IMR-90 (cell line): ENCODE data around the gene SYNM. TPM values are rescaled to one million over a fixed set of nuclear protein-coding genes. Genes with fewer than 3 reads are reported as not detected.
A peak's percentile ranks its signal among the peaks of the same experiment; 100 is the strongest.

Source experiments
- ATAC-seq: fragments of 200-7000 bp; cut with Tn5 transposase; 2 replicates; pipeline ENCODE4 v1.9.1; 2020; ENCODE audit warnings: low read depth, mild to moderate bottlenecking, moderate library complexity
- BruUV-seq: library from RNA; stranded (reverse); fragments of 400-500 nt; replicated peaks from 2 replicates; lab custom pipeline; 2021; lab: Mats Ljungman, UMichigan
- CTCF ChIA-PET: fragments of 300-600 bp; formaldehyde crosslinking; extraction: SDS; loops from one replicate; lab custom pipeline; 2021; ENCODE audit warnings: antibody characterized with exemption; lab: Yijun Ruan, JAX
- POLR2A ChIA-PET: fragments of 300-600 bp; sonication (Branson Sonifier 250); formaldehyde crosslinking; loops from one replicate; lab custom pipeline; 2022; ENCODE audit warnings: antibody characterized with exemption; ENCODE audit not compliant: unreplicated experiment; lab: Charles Lee
- DNase-seq: peaks from one replicate; pipeline ENCODE4 v3.0.0; 2013
- H2AFZ ChIP-seq: replicated peaks from 2 replicates; pipeline ENCODE3; 2013; ENCODE audit warnings: low read length, mild to moderate bottlenecking; ENCODE audit not compliant: poor library complexity
- H2AK5ac ChIP-seq: 2 replicates; pipeline ENCODE4 v1.6.1; 2013; ENCODE audit warnings: low read depth, low read length, inconsistent platforms
- H2AK9ac ChIP-seq: replicated peaks from 2 replicates; pipeline ENCODE3; 2013; ENCODE audit warnings: mild to moderate bottlenecking, low read depth, low read length, moderate library complexity; ENCODE audit not compliant: poor library complexity
- H2BK120ac ChIP-seq: 2 replicates; pipeline ENCODE4 v1.6.1; 2013; ENCODE audit warnings: low read depth, low read length, inconsistent platforms
- H2BK15ac ChIP-seq: 3 replicates; pipeline ENCODE4 v1.6.1; 2013; ENCODE audit warnings: low read depth, low read length, inconsistent platforms
- H2BK20ac ChIP-seq: 2 replicates; pipeline ENCODE4 v1.6.1; 2013; ENCODE audit warnings: low read depth, mild to moderate bottlenecking, inconsistent platforms, low read length, moderate library complexity
- H2BK5ac ChIP-seq: 2 replicates; pipeline ENCODE4 v1.6.1; 2013; ENCODE audit warnings: mild to moderate bottlenecking, low read depth, low read length, inconsistent platforms; ENCODE audit not compliant: poor library complexity, severe bottlenecking
- H3K14ac ChIP-seq: replicated peaks from 2 replicates; pipeline ENCODE4 v1.6.1; 2013; ENCODE audit warnings: low read depth, low read length, inconsistent platforms
- H3K18ac ChIP-seq: 2 replicates; pipeline ENCODE4 v1.6.1; 2013; ENCODE audit warnings: low read depth, low read length, control low read depth
- H3K23ac ChIP-seq: 2 replicates; pipeline ENCODE4 v1.6.1; 2013; ENCODE audit warnings: low read depth, low read length, inconsistent platforms
- H3K27ac ChIP-seq: 2 replicates; pipeline ENCODE4 v1.5.1; 2013; ENCODE audit warnings: mild to moderate bottlenecking, control low read depth, low read length; ENCODE audit not compliant: insufficient read depth
- H3K27me3 ChIP-seq: 2 replicates; pipeline ENCODE4 v1.6.1; 2013; ENCODE audit warnings: low read length; ENCODE audit not compliant: control insufficient read depth, insufficient read depth
- H3K36me3 ChIP-seq: 2 replicates; pipeline ENCODE4 v1.6.1; 2013; ENCODE audit warnings: low read length, mixed read lengths; ENCODE audit not compliant: control insufficient read depth, insufficient read depth
- H3K4ac ChIP-seq: 2 replicates; pipeline ENCODE4 v1.6.1; 2013; ENCODE audit warnings: low read depth, low read length, inconsistent platforms
- H3K4me1 ChIP-seq: 2 replicates; pipeline ENCODE4 v1.6.1; 2013; ENCODE audit warnings: low read length, mixed read lengths; ENCODE audit not compliant: control insufficient read depth, insufficient read depth
- H3K4me2 ChIP-seq: 2 replicates; pipeline ENCODE4 v1.6.1; 2013; ENCODE audit warnings: low read depth, mild to moderate bottlenecking, control low read depth, low read length, moderate library complexity
- H3K4me3 ChIP-seq: 2 replicates; pipeline ENCODE4 v1.5.1; 2013; ENCODE audit warnings: low read depth, mild to moderate bottlenecking, control low read depth, low read length, moderate library complexity; ENCODE audit not compliant: insufficient read depth
- H3K56ac ChIP-seq: 2 replicates; pipeline ENCODE4 v1.6.1; 2013; ENCODE audit warnings: low read length, inconsistent platforms; ENCODE audit not compliant: insufficient read depth; ENCODE audit errors: extremely low read depth
- H3K79me1 ChIP-seq, 2 experiments: 2 replicates each; pipeline ENCODE4 v1.6.1; 2013; ENCODE audit warnings: low read length in 2 of 2, inconsistent platforms in 1 of 2, low read depth in 1 of 2
- H3K9ac ChIP-seq: 2 replicates; pipeline ENCODE4 v1.6.1; 2013; ENCODE audit warnings: low read depth, low read length, control low read depth
- H3K9me1 ChIP-seq: 2 replicates; pipeline ENCODE4 v1.6.1; 2013; ENCODE audit warnings: low read length, inconsistent platforms; ENCODE audit not compliant: insufficient read depth
- H3K9me3 ChIP-seq: 2 replicates; pipeline ENCODE4 v1.6.1; 2013; ENCODE audit warnings: low read length; ENCODE audit not compliant: control insufficient read depth, insufficient read depth
- H4K20me1 ChIP-seq: 2 replicates; pipeline ENCODE4 v1.6.1; 2013; ENCODE audit warnings: low read length, inconsistent platforms; ENCODE audit not compliant: insufficient read depth
- H4K5ac ChIP-seq: 2 replicates; pipeline ENCODE4 v1.6.1; 2013; ENCODE audit warnings: mild to moderate bottlenecking, low read depth, low read length, control low read depth
- H4K8ac ChIP-seq, 2 experiments: 2 replicates each; pipeline ENCODE4 v1.6.1; 2013; ENCODE audit warnings: low read depth in 2 of 2, low read length in 2 of 2, control low read depth in 1 of 2, inconsistent platforms in 1 of 2
- H4K91ac ChIP-seq: 2 replicates; pipeline ENCODE4 v1.6.1; 2013; ENCODE audit warnings: low read depth, low read length, inconsistent platforms; ENCODE audit not compliant: insufficient read depth
- BHLHE40 ChIP-seq: fragments of 150-350 bp; IDR thresholded peaks from 2 replicates; pipeline ENCODE4 v1.6.1; 2016; ENCODE audit warnings: mild to moderate bottlenecking, low read depth, low read length
- CEBPB ChIP-seq: IDR thresholded peaks from 2 replicates; pipeline ENCODE4 v1.6.1; 2012; ENCODE audit warnings: low read depth, low read length, improper control_type of control experiment
- CHD1 ChIP-seq: IDR thresholded peaks from 2 replicates; pipeline ENCODE4 v1.6.1; 2012; ENCODE audit warnings: low read depth, low read length, improper control_type of control experiment
- ELK1 ChIP-seq: fragments of 150-350 bp; IDR thresholded peaks from 2 replicates; pipeline ENCODE4 v1.6.1; 2016; ENCODE audit warnings: low read depth, mild to moderate bottlenecking, low read length, moderate library complexity, borderline replicate concordance
- WGBS, 2 experiments: methylation state at CpG; one replicate each; pipeline versions ENCODE4 v1.1.5 to v1.1.7; 2013; ENCODE audit warnings: missing lambda C conversion rate in 2 of 2; ENCODE audit not compliant: insufficient read length in 1 of 2; ENCODE audit errors: extremely low coverage in 2 of 2; 5-methylcytosine and 5-hydroxymethylcytosine counted together
- dilution Hi-C: fragments of 300-500 bp; cut with HindIII; formaldehyde crosslinking; loops from one replicate; pipeline ENCODE4 v1.14.3; 2018; ENCODE audit warnings: low sequenced_read_pairs; ENCODE audit not compliant: unreplicated experiment
- in situ Hi-C: fragments of 300-500 bp; cut with MboI; formaldehyde crosslinking; loops from 3 replicates; pipeline ENCODE4 v1.14.3; 2019; ENCODE audit warnings: low sequenced_read_pairs, inconsistent platforms, mixed read lengths
- intact Hi-C: fragments of 100-400 bp; cut with micrococcal nuclease; formaldehyde crosslinking; loops from 2 replicates; pipeline ENCODE4 v1.10.0; 2022
- polyA plus RNA-seq, 3 experiments: library from polyadenylated mRNA; depleted of rRNA; stranded (reverse); fragments of >200 nt; gene quantifications; 2 replicates each; pipeline ENCODE4 v1.2.3, GENCODE V29; 2012; ENCODE audit warnings: low replicate concordance in 1 of 3
- total RNA-seq: library from RNA; depleted of rRNA; stranded (reverse); fragments of >200 nt; gene quantifications from 2 replicates; pipeline ENCODE4 v1.2.3, GENCODE V29; 2012

SYNM gene
- total and polyA plus RNA-seq, 2 of the 4 experiments (the other 2 are of a cell fraction), result 2.1 to 3.4 TPM

- ATAC-seq (peak; percentile 63), DNase-seq (peak; percentile 31)
- BruUV-seq, result no TSS peak
- Histone ChIP-seq H3K14ac (no peak overlapping the region; the same call in 1 of the 2 replicates), H3K27me3 (no peaks in the 10 kb centered on the region), H3K36me3 (0 out of 2 replicates have a peak, but pooled peaks cover 2% of the 10 kb centered on the region), H4K8ac (no peak overlapping the region), H3K9ac (no peak overlapping the region), H3K27ac (no peak overlapping the region), H2BK5ac (no peak overlapping the region), H2BK120ac (no peak overlapping the region), H2BK20ac (no peak overlapping the region), H3K56ac (no peak overlapping the region), H3K4me2 (no peak overlapping the region), H2AK5ac (no peak overlapping the region), H4K5ac (no peak overlapping the region), H3K9me3 (no peaks in the 10 kb centered on the region), H2AFZ (no peak overlapping the region), H3K4ac (0 out of 2 replicates have a peak overlapping the region, but pooled peaks have one; percentile 16), H4K91ac (peak overlapping the region; percentile 18; the same call in 1 of the 2 replicates), H3K4me1 (peaks cover 9% of the 10 kb centered on the region), H3K79me1 (no peaks in the 10 kb centered on the region; a peak in 1 of 4 replicates), H3K4me3 (no peak overlapping the region), H2BK15ac (no peak overlapping the region), H3K9me1 (peaks cover 15% of the 10 kb centered on the region; the same call in 1 of the 2 replicates), H4K20me1 (no peaks in the 10 kb centered on the region), H2AK9ac (no peak overlapping the region), H3K18ac (peak overlapping the region; percentile 28; the same call in 1 of the 2 replicates), H3K23ac (0 out of 2 replicates have a peak overlapping the region, but pooled peaks have one; percentile 12)
- in situ Hi-C loops (no loop called here), intact Hi-C loops (no loop called here), dilution Hi-C loops (no loop called here)
- TF ChIP-seq ELK1, result no peak
- TF ChIP-seq CHD1, result no peak
- TF ChIP-seq CEBPB, result peak; percentile 64
- TF ChIP-seq BHLHE40, result no peak
- CTCF ChIA-PET, result interaction anchor here (0.8 to 1.4 kb wide), 2 partner anchors 39 to 44 kb away, joined by 3 to 4 read pairs; partner anchors contain the start of gene SYNM
- 78% methylated on average over 3 of the region's 7 CpGs; no CpG with 5 or more reads in 1 of the 2 experiments for WGBS, 2 experiments
- POLR2A ChIA-PET, result no interaction called here
These were observed 39.1 kb downstream of the SYNM start for GRCh38 chr15:99143655-99144610.
